ENCODE results near the gene PLEKHA1.

GRCh38 chr10:122462533-122463465 is 88.3 kb downstream of the PLEKHA1 start:
- TF ChIP-seq CTCF (IDR thresholded peaks at IDR 0.05; ENCODE audit: borderline replicate concordance, extremely low read depth, low read length, poor library complexity, severe bottlenecking) = no peak
- no peak for TF ChIP-seq EZH2 (IDR thresholded peaks at IDR 0.05; ENCODE audit: borderline replicate concordance, low read depth, low read length, severe bottlenecking)

All from DND-41 (cell line).